Testis (tissue), 5 donors: ENCODE data around the gene ATP6V1B1. TPM values are rescaled to one million over a fixed set of nuclear protein-coding genes. Genes with fewer than 3 reads are reported as not detected.
A peak's percentile ranks its signal among the peaks of the same experiment; 100 is the strongest.

Source experiments
- DNase-seq: peaks from one replicate; pipeline ENCODE4 v3.0.0-alpha.2; 2019
- H3K27ac ChIP-seq, 2 donors: fragments of 200-600 bp; sonication (generic); one replicate each; pipeline ENCODE4 v1.5.1; 2019
- H3K27me3 ChIP-seq: fragments of 200-600 bp; sonication (generic); one replicate; pipeline ENCODE4 v1.5.1; 2019
- H3K36me3 ChIP-seq: fragments of 200-600 bp; sonication (generic); one replicate; pipeline ENCODE4 v1.5.1; 2017; ENCODE audit warnings: low read depth; ENCODE audit errors: missing control alignments
- H3K4me1 ChIP-seq: fragments of 200-600 bp; sonication (generic); one replicate; pipeline ENCODE4 v1.5.1; 2019
- H3K4me3 ChIP-seq, 2 donors: fragments of 200-600 bp; sonication (generic); one replicate each; pipeline ENCODE4 v1.5.1; 2017 to 2019
- H3K9me3 ChIP-seq: fragments of 200-600 bp; sonication (generic); one replicate; pipeline ENCODE4 v1.5.1; 2017
- POLR2A ChIP-seq: fragments of 450-650 bp; IDR thresholded peaks from one replicate; pipeline ENCODE4 v1.6.1; 2017; ENCODE audit warnings: antibody characterized with exemption, mild to moderate bottlenecking, moderate library complexity
- WGBS, 2 donors: methylation state at CpG; one replicate each; pipeline ENCODE4 v1.1.5; 2018; 5-methylcytosine and 5-hydroxymethylcytosine counted together
- intact Hi-C: fragments of 100-400 bp; cut with DNase I; formaldehyde crosslinking; loops from one replicate; pipeline ENCODE4 v1.15.1; 2023; ENCODE audit warnings: low total_unique reads
- long read RNA-seq, 2 donors: transcript quantifications; one replicate each; lab custom pipeline, GENCODE V29; 2026
- polyA plus RNA-seq: library from polyadenylated mRNA; stranded (reverse); fragments of 350-450 nt; fragmentation: Illumina TruSeq; extraction: RNeasy Lipid Tissue Mini Kit (QIAGEN cat#74804); gene quantifications from one replicate; pipeline ENCODE4 v1.2.3, GENCODE V29; 2014; ENCODE audit warnings: low read depth, low replicate concordance; ENCODE audit not compliant: insufficient read depth
- total RNA-seq, 2 donors: library from RNA; depleted of rRNA; stranded (reverse); fragments of >200 nt; gene quantifications; one replicate each; pipeline ENCODE4 v1.2.3, GENCODE V29; 2016
- TF ChIP-seq, protein P1 (sequence below), 3 experiments: fragments of 450-650 bp in 2 of 3; fragments of 200-600 bp in 1 of 3; sonication (generic) in 1 of 3; IDR thresholded peaks; one replicate each; pipeline ENCODE4 v1.5.1; 2016 to 2019; ENCODE audit warnings: antibody characterized with exemption in 3 of 3, mild to moderate bottlenecking in 2 of 3, moderate library complexity in 1 of 3

Gene ATP6V1B1
- total RNA-seq: 1 to 10 TPM; 1.7 to 2.9 TPM
- polyA plus RNA-seq: not detected
- long read RNA-seq, donor 1, partial matches to known transcripts: 0 of 1 reads
- long read RNA-seq, donor 1, other reads (novel, unspliced or antisense): 0 of 1 reads
- long read RNA-seq, donor 2: 0 reads

DNA sequence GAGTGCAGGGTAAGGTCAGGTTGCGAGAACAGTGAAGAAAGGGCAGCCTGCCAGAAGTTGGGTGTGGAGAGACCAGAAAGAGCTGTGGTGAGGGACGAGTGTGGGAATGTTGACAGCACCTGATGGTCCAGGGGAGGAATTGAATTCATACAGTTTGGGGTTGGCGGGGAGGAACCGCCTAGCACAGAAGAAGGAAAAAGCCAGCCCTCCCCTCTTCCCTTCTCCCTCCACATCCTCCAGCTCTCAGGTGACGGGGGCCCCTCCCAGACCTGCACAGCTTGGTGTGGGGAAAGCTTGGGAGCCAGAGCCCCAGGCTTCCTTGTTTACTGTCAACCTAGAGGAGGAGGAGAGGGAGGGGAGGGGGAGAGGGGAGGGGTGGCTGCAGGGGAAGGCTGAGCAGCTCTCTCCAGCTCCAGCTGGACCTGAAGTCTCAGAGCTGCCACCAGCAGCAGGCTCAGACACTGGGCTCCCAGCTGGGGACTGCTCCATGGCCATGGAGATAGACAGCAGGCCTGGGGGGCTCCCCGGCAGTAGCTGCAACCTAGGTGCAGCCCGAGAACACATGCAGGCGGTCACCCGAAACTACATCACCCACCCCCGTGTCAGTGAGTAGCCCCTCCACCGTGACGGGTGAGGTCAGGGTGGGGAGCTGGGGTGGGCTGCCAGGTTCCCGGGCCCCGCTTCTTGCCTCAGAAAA is at the start of gene ATP6V1B1:
TSS of gene ATP6V1B1 (plus strand) at position 433 of the 697 bp plus-strand sequence. CDS start at position 488, 55 bp downstream.
- Histone ChIP-seq H3K27me3 (no peaks in the 10 kb centered on the region), H3K4me3 (no peak within 1 kb of the TSS), H3K27ac (no peak within 1 kb of the TSS), H3K9me3 (no peaks in the 10 kb centered on the region), H3K4me1 (no peaks in the 10 kb centered on the region), H3K36me3 (no peaks in the 10 kb centered on the region)
- intact Hi-C loops: loop anchor here (5.0 kb wide), 1 partner anchor 63 kb away; no protein-coding TSS in a partner anchor
- WGBS, 2 donors: 60 to 75% methylated on average over 5 to 14 of the region's 14 CpGs
- TF ChIP-seq, protein P1, sequence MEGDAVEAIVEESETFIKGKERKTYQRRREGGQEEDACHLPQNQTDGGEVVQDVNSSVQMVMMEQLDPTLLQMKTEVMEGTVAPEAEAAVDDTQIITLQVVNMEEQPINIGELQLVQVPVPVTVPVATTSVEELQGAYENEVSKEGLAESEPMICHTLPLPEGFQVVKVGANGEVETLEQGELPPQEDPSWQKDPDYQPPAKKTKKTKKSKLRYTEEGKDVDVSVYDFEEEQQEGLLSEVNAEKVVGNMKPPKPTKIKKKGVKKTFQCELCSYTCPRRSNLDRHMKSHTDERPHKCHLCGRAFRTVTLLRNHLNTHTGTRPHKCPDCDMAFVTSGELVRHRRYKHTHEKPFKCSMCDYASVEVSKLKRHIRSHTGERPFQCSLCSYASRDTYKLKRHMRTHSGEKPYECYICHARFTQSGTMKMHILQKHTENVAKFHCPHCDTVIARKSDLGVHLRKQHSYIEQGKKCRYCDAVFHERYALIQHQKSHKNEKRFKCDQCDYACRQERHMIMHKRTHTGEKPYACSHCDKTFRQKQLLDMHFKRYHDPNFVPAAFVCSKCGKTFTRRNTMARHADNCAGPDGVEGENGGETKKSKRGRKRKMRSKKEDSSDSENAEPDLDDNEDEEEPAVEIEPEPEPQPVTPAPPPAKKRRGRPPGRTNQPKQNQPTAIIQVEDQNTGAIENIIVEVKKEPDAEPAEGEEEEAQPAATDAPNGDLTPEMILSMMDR (IDR thresholded peaks at IDR 0.05): no peak
- no peak for TF ChIP-seq POLR2A
- DNase-seq: no peak

DNA sequence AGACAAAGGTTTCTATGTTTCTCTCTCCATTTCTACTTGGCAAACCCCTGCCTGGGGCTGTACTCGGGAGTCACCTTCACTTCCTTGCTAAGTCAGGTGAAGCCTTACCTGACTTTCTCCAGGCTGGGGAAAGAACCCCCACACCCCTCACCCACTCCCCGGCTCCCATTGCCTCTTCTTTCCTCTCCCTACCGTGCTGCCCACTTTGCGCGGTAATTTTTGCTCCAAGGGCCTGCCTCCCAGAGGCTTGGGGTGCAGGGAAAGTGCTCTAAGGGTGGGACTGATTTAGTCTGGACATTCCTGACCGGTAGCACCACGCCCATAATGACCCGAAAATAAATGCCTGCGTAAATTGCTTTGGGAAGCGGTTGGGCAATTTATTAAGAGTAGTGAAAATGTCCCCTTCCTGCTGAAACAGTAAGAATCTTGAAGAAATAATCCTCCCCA is 49.1 kb upstream of the ATP6V1B1 start:
- no peak for TF ChIP-seq POLR2A
- TF ChIP-seq, protein P1 (IDR thresholded peaks at IDR 0.05): no peak
- no peak overlapping the region for H3K27ac ChIP-seq
- no peak overlapping the region for H3K4me3 ChIP-seq
- peaks cover 9% of the 10 kb centered on the region for H3K27me3 ChIP-seq
- H3K9me3 ChIP-seq: no peaks in the 10 kb centered on the region
- peaks cover 11% of the 10 kb centered on the region for H3K4me1 ChIP-seq
- no peak for DNase-seq
- H3K36me3 ChIP-seq: no peaks in the 10 kb centered on the region
- 10 to 12% methylated on average over 10 of the region's 10 CpGs for WGBS, 2 donors
- intact Hi-C loops: no loop called here

DNA sequence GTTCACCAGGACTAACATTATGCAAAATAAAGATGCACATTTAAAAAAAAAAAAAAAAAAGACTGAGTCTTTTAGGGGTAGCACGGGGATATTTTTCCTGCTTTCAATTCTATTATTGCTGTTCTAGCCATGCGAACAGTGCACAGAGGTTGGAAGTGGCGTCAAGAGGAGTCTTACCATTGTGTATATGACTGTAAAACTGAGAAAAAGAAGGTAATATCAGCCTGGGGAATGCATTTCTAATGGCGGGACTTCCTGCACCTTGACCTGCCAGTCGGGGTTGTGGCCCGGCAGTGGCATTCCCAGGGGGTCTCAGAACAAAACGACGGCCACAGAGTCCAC is 48.5 kb upstream of the ATP6V1B1 start:
- 7 to 9% methylated on average over 8 of the region's 8 CpGs for WGBS, 2 donors

DNA sequence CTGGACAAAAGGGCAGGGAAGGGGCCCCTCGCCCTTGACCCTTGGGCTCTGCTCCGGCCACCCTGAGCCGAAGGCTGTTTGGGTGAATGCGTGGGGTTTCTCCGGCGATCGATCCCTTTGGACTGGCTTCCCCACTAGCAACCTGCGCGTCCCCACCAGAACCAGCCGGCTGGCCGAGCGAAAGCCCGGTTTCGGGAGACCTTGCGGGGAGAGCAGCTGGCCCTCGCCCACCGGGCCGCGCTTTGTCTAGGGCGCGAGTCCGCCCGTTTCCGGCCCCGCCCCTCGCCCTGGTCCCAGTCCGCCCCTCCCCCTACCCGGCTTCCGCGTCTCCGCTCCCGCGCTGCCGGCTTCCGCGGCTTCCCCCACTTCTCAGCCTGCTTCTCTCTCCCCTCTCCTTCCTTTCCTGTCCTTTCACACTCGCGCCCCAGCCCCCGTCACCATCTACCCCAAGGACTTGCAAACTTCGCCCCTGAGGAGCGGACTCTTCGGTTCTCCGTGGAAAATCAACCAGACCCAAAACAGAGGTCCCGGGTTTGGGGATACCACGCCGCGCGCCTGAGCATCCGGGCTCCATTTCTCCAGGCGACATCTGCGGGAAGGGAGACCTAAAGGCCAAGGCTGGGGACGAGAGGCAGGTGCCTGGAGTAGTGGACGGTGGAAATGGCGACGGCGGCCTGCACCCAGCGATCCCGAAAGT is 48.0 kb upstream of the ATP6V1B1 start:
- peak overlapping the region; percentile 30 to 33 for H3K4me3 ChIP-seq
- H3K4me1 ChIP-seq: peaks cover 11% of the 10 kb centered on the region
- TF ChIP-seq, protein P1 (IDR thresholded peaks at IDR 0.05): no peak
- TF ChIP-seq POLR2A: no peak
- no peaks in the 10 kb centered on the region for H3K36me3 ChIP-seq
- WGBS, 2 donors: 3% methylated on average over 43 to 58 of the region's 58 CpGs
- no peak overlapping the region for H3K27ac ChIP-seq
- no peaks in the 10 kb centered on the region for H3K9me3 ChIP-seq
- intact Hi-C loops: no loop called here
- DNase-seq: no peak
- peaks cover 9% of the 10 kb centered on the region for H3K27me3 ChIP-seq

More for the DNA sequence above, 48.5 kb upstream of the ATP6V1B1 start:
- Histone ChIP-seq H3K27ac (no peak overlapping the region), H3K4me3 (peak overlapping the region; percentile 30 to 33), H3K36me3 (no peaks in the 10 kb centered on the region), H3K9me3 (no peaks in the 10 kb centered on the region), H3K27me3 (peaks cover 9% of the 10 kb centered on the region), H3K4me1 (peaks cover 11% of the 10 kb centered on the region)
- DNase-seq: no peak
- TF ChIP-seq POLR2A: no peak
- TF ChIP-seq, protein P1 (IDR thresholded peaks at IDR 0.05): no peak
- intact Hi-C loops: no loop called here
